ENCODE results near the gene G6PC3.

DNA sequence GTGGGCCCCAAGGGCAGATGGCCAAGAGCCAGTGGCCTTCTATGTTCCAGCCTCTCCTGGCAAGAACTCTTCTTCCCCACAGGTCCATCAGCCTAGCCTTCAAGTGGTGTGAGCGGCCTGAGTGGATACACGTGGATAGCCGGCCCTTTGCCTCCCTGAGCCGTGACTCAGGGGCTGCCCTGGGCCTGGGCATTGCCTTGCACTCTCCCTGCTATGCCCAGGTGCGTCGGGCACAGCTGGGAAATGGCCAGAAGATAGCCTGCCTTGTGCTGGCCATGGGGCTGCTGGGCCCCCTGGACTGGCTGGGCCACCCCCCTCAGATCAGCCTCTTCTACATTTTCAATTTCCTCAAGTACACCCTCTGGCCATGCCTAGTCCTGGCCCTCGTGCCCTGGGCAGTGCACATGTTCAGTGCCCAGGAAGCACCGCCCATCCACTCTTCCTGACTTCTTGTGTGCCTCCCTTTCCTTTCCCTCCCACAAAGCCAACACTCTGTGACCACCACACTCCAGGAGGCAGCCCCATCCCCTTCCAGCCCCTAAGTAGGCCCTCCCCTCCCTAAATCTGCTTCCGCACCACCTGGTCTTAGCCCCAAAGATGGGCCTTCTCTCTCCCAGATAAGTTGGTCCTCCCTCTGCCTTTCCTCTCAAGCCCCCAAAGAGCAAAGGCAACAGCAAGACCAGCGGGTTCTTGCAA is 5.2 kb downstream of the G6PC3 start:
- TF ChIP-seq GATA2 (IDR thresholded peaks at IDR 0.05; ENCODE audit: low read depth, low read length) (no peak), GATA3 (IDR thresholded peaks at IDR 0.05; ENCODE audit: low read depth, low read length) (no peak)

Measured in SH-SY5Y (cell line).